Forelimb muscle (tissue), 1 donor: Measurements from ENCODE around the gene GYPC. TPM values are rescaled to one million over a fixed set of nuclear protein-coding genes. Genes with fewer than 3 reads are reported as not detected.

Source experiments
- DNase-seq: peaks from one replicate; pipeline ENCODE4 v3.0.0-alpha.2; 2013; ENCODE audit warnings: low read depth
- polyA plus RNA-seq: library from polyadenylated mRNA; unstranded; fragments of 120-200 nt; gene quantifications from one replicate; pipeline ENCODE4 v1.2.1, GENCODE V29; 2013; ENCODE audit not compliant: insufficient read length

The GYPC gene
- polyA plus RNA-seq, 1 donor: 108 TPM

- no peak for DNase-seq
These were observed 5.0 kb upstream of the GYPC start for GRCh38 chr2:126650994-126651393.

DNA sequence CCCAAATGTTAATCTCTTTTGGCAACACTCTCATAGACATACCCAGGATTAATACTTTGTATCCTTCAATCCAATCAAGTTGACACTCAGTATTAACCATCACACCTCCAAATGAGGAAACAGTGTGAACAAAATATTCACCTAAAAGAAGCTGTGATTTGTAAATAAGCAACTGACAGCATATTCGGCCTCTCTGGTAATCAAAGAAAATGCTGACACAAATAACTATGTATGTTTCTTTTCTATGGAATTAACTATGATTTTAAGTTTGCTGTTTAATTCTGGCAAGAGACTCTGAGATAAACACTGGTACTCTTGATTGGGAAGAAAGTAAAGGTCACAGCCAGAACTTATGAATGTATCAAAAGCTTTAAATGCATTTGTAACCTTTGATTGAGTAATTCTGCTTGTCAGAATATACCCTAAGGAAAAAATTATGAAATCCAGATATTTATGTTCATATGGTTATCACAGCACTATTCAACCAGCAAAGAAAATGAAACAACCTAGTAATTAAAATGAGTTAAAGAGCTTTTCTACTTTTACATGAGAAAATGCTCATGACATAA is 3.6 kb upstream of the GYPC start:
- DNase-seq: no peak

DNA sequence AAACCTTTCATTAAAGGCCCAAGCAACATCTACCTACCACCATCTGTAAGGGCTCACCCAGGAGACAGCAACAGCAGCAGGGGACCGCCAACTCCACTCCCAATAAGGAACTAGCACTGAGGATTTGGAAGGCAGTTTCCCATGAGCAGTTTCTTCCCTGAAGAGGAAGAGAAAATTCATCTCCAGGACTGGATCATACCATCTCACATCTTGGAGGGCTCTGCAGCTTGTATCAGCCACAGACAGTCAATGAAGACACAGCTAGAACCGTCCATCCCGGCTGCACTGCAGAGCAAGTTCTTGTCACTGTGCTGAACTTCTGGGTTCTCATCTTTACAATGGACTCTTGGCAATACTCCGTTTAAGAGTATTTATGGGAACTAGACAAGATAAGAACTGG is 2.8 kb upstream of the GYPC start:
- no peak for DNase-seq

DNA sequence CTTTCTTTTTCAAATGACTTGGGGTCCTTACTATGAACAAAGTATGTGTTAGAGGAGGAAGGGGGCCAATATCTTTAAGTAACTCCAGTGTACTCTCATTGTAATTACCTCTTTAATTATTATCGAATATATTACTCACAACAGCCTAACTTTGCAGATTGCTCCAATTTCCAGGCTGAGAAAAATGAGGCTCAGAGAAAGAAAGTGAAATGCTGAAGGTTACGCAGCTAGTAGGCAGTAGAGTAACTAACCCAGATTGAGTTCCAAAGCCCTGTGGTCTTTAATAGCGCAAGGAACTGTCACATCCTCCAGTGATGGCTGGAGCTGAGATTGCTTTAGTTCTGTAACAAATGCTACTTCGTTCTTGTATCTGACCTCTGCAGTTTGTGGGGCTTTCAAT is 2.2 kb upstream of the GYPC start:
- DNase-seq: no peak

DNA sequence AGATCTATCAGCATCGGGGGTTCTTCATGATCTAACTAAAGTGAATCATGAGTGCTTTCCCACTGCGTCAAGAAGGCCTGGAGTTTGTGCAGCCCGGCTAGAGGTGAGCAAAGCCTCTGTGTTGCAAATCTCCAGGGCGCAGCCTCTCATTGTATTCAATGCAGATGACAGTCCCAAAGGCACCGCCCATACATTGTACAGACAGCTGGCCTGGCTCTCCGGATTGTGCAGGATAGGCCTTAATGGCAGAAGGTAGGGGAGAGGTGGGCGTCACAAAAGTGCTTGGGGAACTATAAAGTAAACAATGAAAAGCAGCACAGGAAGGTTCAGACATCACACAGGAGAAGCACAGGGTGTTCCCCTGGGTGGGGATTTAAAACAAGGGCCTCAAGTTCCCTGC is 907 bp upstream of the GYPC start:
- DNase-seq: no peak

GRCh38 chr2:126656431-126657147 is 631 bp downstream of the GYPC start:
- DNase-seq: no peak

DNA sequence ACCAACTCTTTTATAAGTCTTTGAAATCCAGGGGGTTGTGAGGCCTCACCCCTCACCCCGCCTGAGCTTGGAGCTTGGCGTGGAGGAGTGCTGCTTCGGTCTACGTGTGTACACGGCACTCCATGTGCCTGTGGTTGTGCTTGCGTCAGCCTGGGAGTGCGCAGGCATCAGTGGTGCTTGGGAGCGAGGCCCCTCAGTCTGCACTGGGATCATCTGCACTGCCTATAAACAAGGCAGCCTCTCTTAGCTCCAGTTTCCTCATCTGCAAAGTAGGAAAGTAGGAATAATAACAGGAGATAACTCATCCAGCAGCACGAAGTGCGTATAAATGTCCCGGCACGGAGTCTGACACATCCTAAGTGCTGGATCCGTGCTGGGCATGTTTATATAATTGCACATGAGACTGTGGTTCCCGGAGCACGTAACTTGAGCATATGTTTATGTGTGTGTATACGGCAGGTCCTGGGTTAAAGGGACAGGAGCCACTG is 1.2 kb downstream of the GYPC start:
- DNase-seq: no peak

GRCh38 chr2:126657636-126658318 is 1.8 kb downstream of the GYPC start:
- no peak for DNase-seq

- no peak for DNase-seq
These were observed 2.5 kb downstream of the GYPC start for GRCh38 chr2:126658319-126658904.

DNA sequence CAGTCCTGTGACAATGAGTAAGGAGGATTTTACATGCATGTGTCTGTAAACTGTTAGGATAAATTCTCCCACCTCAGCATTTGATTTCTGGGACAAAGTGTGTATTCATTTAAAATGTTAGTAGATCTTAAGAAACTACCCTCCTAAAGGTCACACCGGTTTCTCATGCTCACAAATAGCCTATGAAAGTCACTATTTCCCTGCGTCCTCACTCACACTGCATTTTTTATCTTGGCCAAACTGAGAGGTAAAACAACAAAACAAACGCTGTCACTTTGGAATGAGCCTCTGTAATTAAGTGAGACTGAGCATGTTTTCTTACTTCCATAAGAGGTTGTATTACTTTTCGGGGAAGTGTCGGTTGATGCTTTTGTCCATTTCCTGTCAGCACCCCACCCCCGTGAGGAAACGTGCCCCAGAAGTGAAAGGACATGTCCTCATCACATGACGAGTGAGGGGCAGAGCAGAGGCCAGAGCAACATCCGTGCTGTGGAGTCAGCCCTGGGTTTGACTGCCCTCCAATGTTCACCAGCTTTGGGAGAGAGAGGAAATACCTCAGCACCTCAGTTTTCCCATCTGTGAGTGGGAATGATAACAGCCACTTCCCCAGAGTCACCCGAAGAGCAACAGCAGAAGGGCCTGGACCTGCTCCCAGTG is 3.1 kb downstream of the GYPC start:
- DNase-seq: no peak

DNA sequence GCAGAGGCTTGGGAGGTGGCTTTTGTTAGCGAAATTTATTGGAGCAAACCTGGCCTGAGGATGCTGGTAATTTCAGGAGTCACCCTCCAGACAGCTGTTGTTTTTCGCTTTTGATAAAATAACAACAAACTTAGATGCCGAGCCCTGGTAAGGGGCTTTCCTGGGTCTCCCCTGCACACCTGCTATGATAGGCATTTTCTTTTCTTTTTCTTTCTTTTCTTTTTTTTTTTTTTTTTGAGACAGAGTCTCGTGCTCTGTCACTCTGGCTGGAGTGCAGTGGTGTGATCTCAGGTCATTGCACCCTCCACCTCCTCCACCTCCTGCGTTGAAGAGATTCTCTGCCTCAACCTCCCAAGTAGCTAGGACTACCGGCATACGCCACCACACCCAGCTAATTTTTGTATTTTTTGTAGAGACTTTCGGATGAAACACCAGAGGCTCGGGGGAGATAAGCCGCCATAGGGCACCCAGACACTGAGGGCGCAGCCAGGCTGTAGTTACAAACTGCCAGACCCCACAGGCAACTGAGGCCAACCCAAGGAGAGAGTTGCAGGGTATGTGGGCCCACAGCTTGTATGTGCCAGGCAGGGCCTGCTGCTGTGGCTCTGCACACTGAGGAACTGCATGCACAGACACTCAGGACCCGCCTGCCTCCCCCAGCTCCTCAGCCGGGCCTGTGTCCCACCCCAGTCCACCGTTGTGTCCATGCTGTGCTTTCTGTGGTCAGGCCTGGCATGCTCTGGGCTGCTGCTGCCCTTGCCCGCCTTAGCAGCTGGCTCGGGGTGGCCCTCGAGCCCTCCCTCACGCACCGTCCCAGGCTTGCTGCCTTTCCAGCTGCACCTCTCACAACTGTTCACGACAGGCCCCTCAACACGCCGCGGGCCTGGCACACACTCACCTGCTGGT is 3.9 kb downstream of the GYPC start:
- no peak for DNase-seq

GRCh38 chr2:126660971-126661370 is 5.0 kb downstream of the GYPC start:
- DNase-seq: no peak

DNA sequence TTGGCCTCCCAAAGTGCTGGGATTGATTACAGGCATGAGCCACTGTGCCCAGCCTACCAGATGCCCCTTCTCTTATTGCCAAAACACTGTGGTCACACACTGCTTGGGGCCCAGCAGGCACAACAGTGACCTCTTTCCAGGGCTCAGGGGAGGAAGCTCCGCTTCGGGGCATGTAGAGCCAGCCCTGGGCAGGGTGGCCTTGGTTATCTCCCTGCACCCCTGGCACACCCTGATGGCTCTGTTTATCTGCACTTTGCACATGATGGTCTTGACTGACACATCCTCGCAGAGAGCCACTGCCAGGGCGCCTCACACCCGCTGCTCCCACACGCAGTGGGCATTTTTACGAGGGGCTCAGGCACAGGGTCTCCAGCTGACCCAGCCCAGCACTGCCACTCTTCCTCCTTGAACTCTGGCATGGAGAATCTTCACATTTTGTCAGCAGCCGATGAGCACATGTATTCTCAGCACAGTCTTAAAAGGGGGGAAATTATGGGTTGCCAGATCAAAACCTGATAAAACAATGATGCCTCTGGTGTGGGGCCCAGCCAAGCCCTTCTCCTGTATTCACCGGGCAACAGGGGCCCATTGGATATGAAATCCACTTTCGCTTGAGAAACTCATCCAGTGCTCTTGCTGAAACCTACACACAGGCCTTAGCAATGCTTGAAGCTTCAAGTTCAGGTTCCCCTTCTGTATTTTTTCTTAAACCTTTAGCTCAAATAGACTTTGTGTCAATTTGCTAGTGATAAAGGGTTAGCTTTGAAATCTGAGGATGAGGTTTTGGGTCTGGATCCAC is 5.9 kb downstream of the GYPC start:
- no peak for DNase-seq

DNA sequence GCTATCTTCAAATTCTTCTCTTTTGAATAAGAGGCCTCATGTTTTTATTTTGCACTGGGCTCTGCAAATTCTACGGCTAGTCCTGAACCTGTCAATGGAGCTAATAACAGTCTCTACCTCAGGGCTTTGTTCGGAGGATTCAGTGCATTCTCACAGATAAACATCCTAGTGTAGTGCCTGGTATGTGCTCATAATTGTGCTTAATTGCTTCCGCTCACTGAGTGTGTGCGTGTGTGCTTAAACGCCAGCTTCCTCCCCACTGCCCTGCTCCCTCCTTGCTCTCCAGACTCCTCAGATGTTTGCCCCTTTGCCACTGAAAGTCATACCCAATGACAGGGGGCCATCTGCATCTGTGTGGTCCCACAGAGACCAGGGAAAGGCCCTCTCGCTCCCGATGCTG is 6.7 kb downstream of the GYPC start:
- no peak for DNase-seq

- no peak for DNase-seq
These were observed 7.4 kb downstream of the GYPC start for GRCh38 chr2:126663184-126663963.

DNA sequence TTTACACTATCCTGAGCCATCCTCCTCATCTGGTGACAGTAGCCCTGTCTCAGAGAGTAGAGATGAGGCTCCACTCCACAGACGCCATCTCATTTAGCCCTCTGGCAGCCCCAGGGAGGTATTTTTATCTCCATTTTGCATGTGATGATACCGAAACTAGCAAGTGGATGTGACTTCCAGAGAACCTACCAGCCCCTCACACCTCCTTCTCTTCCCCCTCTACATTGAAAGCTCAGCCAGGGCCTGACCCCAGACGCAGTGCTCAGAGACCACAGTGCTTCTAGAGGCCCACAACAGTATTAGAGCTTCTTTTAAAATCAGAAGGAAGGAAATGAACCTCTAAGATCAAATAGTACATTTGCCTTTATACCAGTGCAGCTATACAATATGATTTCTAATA is 8.3 kb downstream of the GYPC start:
- no peak for DNase-seq

GRCh38 chr2:126664639-126665038 is 8.7 kb downstream of the GYPC start:
- DNase-seq: no peak

GRCh38 chr2:126665483-126665882 is 9.5 kb downstream of the GYPC start:
- DNase-seq: no peak

GRCh38 chr2:126668254-126668653 is 12.3 kb downstream of the GYPC start:
- no peak for DNase-seq
